GM19468 (cell line): ENCODE measurements around the gene SPOCK3.
"Not testable (repeated sequence)": the region's sequence is repeated elsewhere in the genome, so short reads cannot be mapped to it uniquely, and the experiment has no call there.

Source experiments
- ATAC-seq: cut with Tn5 transposase; IDR thresholded peaks from one replicate; pipeline ENCODE4 v1.9.1; 2021; ENCODE audit warnings: mild to moderate bottlenecking, moderate library complexity, moderate number of reproducible peaks; ENCODE audit not compliant: unreplicated experiment; ENCODE audit errors: extremely low read depth

The SPOCK3 gene

DNA sequence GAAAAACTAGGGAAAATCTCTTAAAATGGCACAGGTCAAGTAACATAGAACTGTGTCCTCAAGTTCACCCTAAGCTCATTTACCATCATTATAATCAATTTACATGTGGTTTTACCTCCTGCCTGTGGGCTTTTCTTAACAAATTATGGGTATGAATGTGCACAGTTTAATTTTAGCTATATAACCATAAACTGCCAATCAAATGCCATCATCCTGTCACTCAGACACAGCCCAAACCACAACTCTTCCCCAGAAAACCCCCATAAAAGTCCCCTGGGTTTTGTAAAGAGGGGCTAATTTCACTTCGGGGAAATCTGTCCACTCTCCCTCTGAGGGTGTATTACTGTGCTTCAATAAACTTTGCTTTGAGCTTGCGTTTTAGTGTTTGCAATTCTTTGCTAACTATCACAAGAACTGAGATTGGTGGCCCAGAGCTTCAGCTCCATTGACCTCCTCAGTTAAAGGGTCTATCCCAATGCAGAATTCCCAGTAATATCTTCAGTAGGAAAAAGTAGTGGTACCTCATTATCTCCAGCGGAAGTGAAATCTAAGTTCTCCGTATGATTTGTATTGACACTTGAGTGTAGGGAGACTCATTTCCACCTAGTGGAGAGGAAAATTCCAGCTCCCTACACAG lies 394.6 kb downstream of the SPOCK3 start:
- ATAC-seq = peak; percentile 81

DNA sequence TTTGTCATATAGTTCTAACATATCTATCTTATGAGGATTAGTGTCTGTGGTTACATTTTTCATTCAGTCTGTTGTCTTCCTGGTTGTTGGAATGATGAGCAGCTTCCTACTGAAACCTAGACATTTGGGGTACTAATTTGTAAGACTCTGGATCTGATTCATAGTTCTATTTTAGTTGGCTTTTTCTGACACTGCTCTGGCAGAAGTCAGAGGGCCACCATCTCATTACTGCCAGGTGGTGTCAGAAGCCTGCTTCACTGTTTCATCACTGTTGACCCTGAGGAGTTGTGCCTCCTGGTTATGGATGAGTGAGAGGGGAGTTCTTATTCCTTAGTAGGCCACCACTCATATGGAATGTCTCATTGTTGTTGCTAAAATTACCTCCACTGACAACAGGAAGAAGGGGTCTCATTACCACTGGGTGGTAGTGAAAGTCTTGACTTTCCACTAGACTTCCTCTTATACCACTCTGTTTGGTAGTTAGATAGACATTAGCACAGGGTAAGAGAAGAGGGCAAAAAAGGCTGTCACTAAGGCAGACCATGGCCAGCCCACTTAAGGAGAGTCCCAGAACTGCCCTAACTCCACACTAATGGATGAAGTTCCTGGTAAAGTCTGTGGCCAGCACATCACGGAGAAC lies 395.2 kb downstream of the SPOCK3 start:
- peak; percentile 56 for ATAC-seq

DNA sequence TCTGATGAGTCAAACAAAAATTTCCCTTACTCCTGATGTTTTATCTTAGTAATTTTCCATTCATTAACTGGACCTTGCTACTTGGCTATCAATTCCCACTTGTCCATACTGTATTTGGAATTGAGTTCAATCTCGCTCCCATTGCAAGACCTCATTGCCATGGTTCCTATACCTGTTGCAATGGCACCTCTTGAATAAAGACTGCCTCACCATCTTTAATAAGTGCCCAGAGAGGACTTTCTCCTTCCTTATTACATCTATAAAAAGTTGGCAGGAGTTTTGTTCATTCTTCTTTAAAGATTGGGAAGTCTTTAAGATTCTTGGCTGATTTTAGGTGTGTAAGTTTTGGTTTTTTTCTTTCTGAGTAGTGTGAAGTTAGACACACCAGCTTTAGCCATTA lies 397.4 kb downstream of the SPOCK3 start:
- no peak for ATAC-seq

DNA sequence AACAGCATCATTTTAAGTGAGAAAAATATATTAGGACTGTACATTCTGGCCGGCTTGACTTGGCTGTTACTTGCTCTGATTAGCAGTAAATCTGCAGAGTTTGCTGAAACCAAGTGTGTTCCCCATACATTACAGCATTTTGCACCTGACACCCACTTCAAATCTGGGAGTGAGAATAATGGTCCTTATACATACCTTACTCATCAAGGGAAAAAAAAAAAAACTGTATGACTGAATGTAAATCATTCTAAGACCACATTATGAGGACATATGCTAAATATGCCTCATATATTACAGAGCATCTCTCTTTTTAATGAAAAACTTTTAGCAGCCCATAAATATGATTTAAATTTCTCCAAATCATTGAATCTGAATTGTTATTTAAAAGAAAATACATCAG lies 406.7 kb downstream of the SPOCK3 start:
- ATAC-seq = no peak

DNA sequence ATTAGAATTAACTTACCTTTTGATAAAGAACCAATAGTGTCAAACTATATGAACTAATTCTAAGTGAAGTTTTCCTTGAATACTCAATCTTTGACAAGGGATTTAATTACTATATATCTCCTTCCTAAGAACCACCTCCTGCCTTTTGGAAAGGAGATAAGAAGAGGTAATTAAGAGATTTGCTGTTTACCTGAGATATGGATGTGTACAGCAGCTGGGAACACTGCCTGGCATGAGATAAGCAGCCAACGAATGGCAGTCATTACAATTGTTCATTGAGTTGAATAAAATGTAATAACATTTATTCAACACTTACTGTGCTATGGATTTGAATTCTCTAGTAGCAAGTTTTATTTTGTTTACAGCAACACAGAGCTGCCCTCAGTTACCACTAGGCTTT lies 407.1 kb downstream of the SPOCK3 start:
- ATAC-seq = no peak

DNA sequence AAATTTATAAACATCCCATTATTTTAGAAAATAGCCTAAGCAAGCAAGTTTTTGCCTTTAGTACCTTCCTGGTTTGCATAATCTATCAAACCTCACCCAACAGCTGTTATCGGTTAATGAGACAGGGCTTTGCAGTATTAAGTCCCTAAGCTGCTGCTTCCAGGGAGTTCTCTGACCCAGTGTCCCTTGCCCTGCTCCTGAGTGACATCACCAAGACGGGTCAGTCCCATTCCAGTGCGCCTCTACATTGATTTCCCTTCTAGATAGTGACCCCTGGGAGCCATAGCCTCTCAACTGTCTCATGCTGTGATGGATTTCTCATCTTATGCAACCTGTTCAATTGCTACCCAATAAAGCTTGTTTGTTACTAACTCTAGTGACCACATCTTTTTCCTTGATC lies 410.4 kb downstream of the SPOCK3 start:
- ATAC-seq = no peak

DNA sequence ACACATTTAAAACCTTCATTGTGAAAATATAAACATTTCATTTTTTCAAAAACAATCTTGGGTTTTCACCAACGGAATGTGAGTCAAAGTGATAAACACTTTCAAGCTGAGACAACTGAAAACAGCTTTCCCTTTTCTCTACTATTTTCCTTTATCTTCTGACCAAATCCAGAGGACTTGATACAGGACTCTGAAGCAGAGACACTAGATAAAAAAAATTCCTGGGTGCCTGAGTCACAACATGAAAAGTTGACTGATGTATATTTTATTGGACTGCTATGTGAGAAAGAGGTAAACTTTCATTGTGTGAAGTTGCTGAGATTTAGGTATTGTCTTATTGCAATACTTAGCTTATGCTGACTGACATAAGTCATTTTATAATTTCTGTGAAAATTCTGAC lies 411.2 kb downstream of the SPOCK3 start:
- no peak for ATAC-seq

DNA sequence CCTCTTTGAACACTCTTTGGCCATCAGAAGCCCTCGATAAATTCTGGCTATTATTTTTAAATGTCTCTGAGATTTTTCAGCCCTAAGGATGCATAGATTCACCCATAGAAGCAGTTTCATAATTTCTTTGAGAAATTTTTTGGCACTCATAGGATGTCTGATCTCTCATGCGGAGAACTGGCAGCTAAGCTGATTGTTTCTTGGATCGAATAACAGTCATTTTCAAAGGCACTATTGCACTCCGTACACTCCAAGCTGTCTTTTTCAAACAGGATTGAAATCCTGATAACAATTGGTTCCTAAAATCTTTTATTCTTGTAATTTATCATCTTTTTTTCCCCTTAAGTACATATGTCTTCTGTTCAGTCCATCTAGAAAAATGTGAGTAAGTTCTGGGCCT lies 411.9 kb downstream of the SPOCK3 start:
- ATAC-seq = no peak

DNA sequence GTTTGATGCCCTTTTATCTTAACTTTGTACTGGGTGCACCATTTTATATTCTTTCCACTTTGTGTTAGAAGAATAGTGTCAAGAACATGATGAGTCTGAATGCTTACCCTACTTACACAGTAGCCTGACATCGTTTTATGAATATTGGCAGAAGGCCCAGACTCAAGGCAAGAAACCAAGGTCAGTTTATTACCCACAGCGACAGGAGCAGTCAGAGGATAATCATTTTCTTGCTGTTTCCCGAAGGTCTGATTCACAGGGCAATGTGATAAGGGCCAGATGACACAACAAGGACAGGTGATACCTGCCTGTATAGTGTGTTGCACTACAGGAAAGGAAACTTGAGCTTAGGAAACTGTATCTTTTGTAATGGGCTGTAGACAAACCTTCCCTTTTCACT lies 417.4 kb downstream of the SPOCK3 start:
- ATAC-seq = no peak

DNA sequence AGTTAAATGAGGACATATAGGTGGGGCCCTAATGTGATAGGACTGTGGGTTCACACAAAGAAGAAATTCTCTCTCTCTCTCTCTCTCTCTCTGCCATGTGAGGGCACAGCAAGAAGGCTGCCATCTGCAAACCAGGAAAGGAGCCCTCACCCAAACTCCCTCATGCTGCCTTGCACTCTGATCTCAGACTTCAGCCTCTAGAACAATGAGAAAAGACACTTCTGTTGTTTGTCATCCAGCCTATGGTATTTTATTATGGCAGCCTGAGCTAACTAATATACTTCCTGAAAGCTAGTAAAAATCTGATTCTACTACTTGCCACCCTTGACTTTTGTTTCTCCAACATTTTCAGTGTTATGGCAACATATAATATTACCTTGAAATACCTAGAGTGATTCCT lies 425.9 kb downstream of the SPOCK3 start:
- ATAC-seq = no peak

DNA sequence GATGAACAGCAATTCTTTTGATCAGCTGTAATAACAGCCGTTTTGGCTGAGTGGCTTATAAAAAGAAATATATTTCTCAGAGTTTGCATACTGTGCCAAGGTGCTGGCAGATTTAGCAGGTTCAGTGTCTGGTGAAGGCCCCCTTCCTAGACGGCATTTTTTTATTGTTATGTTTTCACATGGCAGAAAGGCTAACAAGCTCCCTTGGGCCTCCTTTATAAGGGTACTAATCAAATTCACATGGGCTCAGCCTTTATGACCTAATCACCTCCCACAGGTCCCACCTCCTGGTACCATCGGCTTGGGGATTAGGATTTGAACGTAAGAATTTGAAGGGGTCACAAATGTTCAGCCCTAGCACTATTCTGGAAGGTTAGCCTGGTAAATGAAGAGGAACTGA lies 431.9 kb downstream of the SPOCK3 start:
- no peak for ATAC-seq

DNA sequence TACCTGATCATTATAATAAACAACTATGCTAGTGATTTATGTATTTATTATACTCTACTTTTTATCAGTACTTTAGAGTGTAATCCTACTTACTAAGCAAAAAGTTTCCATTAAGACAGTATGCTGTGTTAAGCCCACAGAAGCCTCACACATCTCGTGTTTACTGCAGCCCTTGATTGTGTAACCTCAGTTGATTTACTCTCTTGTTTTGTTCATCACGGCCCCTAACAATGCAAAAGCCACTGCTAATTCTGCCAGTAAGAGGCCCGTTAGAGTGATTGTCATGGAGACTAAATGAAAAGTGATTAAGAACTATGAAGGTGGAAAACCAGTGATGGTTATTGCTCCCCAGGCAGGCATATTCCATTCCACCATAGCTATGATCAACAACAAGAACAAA lies 436.2 kb downstream of the SPOCK3 start:
- ATAC-seq = no peak

DNA sequence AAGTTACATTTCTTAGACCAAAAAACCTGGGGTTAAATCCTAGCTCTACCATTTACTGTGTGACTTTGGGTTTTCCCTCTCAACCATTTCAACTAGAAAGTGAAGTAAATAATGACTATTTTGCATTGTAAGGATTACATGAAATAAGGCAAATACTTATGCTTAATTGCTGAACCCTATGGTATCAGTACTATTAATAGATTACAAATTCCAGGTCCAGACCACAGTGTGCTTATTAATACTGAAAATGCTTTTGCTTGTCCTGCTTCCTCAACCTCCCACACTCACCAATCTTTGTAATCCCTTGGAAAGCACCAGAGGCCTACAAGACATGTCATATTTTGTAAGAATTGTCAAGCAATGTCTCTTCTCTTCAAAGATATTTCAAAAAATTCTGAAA lies 456.5 kb downstream of the SPOCK3 start:
- no peak for ATAC-seq

DNA sequence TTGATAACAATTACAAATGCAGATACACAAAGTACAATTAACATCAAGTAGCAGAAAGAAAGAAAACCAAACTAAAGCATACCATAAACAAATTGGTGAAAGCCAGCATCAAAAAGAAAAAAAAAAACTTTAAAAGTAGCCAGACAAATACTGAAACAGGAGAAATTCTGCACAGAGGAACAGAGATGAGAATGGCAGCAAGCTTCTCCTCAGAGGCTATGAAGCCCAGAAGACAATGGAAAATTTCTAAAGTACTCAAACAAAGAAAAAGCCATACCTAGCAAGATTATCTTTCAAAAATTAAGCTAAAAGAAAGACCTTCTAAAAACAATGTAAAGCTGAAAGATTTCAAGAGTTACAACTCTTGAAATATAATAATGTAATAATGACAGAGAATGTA lies 471.3 kb downstream of the SPOCK3 start:
- ATAC-seq = no peak

DNA sequence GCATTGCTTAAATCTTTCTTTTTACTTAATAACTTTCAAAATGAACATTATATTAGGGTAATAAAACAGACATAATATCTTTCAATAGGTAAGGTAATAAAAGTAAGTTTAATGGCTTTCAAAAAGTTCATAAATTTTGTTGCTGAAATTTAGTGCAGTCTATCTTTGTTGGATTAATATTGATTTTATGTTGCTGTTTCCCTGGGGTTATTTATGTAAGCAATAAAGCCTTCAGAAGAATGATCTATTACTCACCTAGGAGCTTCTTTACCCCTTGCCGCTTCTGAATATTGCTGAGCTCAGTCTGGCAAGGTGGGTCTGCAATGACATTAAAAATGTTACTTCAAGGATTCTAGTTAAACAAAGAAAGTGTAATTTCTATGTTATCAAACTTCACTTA lies 492.6 kb downstream of the SPOCK3 start:
- no peak for ATAC-seq

DNA sequence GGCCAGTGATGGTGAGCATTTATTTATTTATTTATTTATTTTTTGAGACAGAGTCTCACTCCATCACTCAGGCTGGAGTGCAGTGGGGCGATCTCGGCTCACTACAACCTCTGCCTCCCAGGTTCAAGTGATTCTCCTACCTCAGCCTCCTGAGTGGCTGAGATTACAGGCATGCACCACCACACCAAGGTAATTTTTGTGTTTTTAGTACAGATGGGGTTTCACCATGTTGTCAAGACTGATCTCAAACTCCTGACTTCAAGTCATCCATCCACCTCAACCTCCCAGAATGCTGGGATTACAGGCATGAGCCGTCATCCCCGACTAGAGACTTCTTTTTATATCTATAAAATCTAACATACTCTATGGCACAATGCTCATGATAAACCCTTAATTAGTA lies 495.1 kb downstream of the SPOCK3 start:
- not testable (repeated sequence) for ATAC-seq

DNA sequence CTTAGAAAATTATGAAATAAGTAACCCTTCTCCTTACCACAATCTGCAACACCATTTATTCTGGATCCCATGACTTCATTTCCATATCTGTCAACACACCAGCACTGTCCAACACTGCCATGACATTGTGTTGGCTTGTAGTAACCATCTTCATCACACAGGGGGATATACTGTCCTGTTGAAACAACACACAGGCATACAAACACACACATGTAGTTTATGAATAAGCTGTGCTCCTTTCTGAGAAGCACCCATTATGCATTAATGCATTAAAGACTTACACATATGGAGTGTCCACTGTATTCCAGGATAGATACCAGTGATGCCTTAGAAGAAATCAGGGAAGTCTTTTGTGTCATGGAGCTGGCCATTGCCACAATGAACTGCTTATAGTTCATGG lies 496.9 kb downstream of the SPOCK3 start:
- ATAC-seq = no peak

DNA sequence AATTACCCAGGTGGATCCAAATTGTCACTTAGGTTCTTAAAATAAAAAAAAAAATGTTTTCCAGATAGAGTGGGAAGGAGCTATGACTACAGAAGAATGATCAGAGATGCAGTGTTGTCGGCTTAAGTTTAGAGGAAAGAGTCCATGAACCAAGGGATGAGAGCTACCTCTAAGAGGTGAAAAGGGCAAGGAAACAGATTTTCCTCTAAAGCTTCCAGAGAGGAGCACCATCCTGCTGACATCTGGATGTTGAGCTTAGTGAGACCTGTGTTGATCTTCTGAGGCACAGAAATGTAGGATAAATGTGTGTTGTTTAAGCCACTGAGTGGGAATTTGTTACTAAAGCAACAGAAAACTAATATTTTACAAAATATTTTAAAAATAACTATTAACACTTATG lies 498.7 kb downstream of the SPOCK3 start:
- no peak for ATAC-seq

DNA sequence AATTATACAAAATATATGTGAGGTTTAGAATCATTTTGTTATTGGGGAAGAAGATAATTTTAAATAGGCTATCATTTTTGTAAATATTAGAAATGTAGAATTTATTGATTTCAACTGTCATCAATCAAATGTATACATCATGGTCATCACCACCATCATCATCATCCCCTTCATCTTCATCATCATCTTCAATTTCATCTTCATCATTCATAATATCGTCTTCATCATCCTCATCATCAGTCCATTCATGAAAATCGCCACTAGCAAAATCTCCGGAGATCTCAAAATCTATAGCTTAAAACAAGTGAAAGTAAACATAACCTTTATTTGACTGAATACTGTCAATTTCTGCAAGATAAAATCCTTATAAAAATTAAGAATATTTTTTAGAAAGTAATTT lies 499.5 kb downstream of the SPOCK3 start:
- no peak for ATAC-seq

DNA sequence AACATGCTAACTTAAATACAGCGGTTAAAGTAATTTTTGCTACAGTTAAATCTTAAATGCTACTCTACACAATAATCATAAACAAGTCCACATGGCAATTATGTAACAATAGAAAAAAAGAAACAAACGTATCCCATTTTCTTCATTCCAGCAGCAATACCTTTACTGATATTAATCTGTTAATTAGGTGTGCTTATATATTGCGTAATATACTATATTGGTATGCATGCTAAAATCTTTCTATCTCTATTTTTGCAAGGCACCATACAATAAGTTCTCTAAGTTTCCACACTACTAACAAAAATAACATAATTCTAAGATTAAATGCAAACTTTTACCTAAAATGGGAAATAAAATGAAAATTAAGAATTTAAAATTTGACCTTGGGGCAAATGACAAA lies 500.6 kb downstream of the SPOCK3 start:
- ATAC-seq = no peak

DNA sequence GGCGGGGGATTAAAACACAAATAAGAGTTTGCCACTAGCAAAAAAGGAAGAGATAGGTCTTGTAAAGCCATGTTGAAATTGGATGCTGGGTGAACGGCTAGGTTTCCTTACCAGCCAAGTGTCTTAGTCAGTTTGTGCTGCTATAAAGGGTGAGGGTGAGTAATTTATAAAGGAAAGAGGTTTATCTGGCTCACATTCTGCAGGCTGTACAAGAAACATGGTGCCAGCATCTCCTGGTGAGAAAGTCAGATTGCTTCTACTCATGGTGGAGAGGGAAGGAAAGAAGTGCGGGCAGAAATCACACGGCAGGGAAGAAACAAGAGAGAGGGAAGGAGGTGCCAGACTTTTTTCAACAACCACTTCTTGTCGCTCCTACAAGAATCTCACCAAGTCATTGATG lies 507.5 kb downstream of the SPOCK3 start:
- no peak for ATAC-seq

DNA sequence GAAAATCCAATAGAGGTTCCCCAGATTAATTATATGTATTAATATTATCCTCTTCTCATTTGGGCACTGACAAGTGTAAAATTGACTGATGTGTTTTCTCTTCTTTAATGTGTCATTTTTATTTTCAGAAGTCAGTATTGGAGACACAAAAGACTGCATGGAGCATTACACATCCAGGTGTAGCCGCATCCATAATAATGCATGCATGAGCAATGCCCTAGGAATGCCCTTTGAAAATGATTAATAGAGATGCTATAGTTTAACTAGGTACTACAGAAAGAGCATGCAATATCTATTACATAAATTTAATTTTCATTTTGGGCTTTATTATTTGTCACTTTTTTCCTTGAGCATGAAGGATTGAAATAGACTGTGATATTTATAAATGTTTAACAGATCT lies 509.9 kb downstream of the SPOCK3 start:
- no peak for ATAC-seq
